BLaER1 treated with 17β-estradiol and CSF1 and Interleukin-3, amounts not matched to agents 10 nM and 100 nM (cell line): ENCODE data around the gene GSG1L2.
"Not testable (repeated sequence)": the region's sequence is repeated elsewhere in the genome, so short reads cannot be mapped to it uniquely, and the experiment has no call there.

Experiments
- H3K27ac ChIP-seq, 11 experiments: shearing (Covaris generic); formaldehyde crosslinking; 2 replicates each; pipeline ENCODE4 v1.8.1; 2022
- H3K27me3 ChIP-seq, 11 experiments: shearing (Covaris generic); formaldehyde crosslinking; 2 replicates each; pipeline ENCODE4 v1.8.1; 2022
- H3K36me3 ChIP-seq, 11 experiments: shearing (Covaris generic); formaldehyde crosslinking; 2 replicates each; pipeline ENCODE4 v1.8.1; 2022
- H3K4me1 ChIP-seq, 10 experiments: shearing (Covaris generic); formaldehyde crosslinking; 2 replicates each; pipeline ENCODE4 v1.8.1; 2022
- H3K4me2 ChIP-seq, 11 experiments: shearing (Covaris generic); formaldehyde crosslinking; 2 replicates each; pipeline ENCODE4 v1.8.1; 2022
- H3K4me3 ChIP-seq, 10 experiments: shearing (Covaris generic); formaldehyde crosslinking; 2 replicates each; pipeline ENCODE4 v1.8.1; 2022
- H3K9ac ChIP-seq, 11 experiments: shearing (Covaris generic); formaldehyde crosslinking; 2 replicates each; pipeline ENCODE4 v1.8.1; 2022
- H3K9me3 ChIP-seq, 11 experiments: shearing (Covaris generic); formaldehyde crosslinking; replicated peaks in 1 of 11; 2 replicates each; pipeline ENCODE4 v1.8.1; 2022
- H4K20me1 ChIP-seq, 11 experiments: shearing (Covaris generic); formaldehyde crosslinking; 2 replicates each; pipeline ENCODE4 v1.8.1; 2022
- Cebpa-rat ChIP-seq, 11 experiments: shearing (Covaris generic); IDR thresholded peaks; 2 replicates each; pipeline ENCODE4 v1.8.1; 2022

GSG1L2 gene

DNA sequence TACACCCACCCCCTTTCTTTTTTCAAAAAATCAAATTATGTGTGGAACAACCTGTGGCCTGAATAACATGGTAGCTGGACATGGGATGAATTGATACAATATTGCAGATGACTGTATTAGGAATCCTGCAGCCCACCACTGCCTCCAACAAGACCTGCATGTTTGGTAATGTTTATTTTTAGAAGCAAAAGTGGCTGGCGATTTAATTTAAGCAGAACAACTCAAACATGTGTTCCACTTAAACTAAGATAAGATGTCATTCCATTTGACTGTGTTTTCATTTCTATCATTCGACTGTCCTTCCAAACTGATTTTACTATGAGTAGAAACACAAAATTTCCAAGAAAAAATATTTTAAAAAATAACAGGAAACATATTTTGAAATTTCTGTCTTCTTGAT is 20.4 kb downstream of the GSG1L2 start:
- H4K20me1 ChIP-seq = no peaks in the 10 kb centered on the region
- H3K4me3 ChIP-seq = no peak overlapping the region
- no peak overlapping the region for H3K9ac ChIP-seq
- H3K4me1 ChIP-seq = peaks cover 0 to 8% (median 1%) of the 10 kb centered on the region in 10 experiments; a peak in 12 of 20 replicates
- H3K4me2 ChIP-seq = no peak overlapping the region
- H3K9me3 ChIP-seq = peaks cover 0 to 8% (median 0%) of the 10 kb centered on the region in 11 experiments; a peak in 4 of 22 replicates
- no peak overlapping the region for H3K27ac ChIP-seq
- H3K27me3 ChIP-seq = no peaks in the 10 kb centered on the region
- H3K36me3 ChIP-seq = no peaks in the 10 kb centered on the region
- no peak for TF ChIP-seq Cebpa-rat (IDR thresholded peaks at IDR 0.05)

DNA sequence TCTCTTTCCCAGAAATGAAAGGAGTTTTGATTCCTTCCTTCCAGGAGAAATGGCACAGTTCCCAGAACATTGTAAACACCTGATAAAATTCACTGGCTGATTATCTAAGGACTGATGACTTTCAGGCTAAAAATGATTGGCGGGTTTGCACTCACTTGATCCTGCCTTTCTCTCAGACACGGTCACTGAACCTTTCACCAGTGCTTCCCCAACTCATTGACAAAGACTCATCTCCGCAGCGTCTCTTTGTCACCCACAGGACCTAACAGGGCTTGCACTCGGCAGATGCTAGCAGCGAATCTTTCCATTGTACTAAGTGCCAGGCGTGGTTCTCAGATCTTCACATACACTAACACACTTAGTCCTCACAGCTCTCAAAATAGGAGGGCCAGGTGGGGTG is 23.2 kb downstream of the GSG1L2 start:
- no peak for TF ChIP-seq Cebpa-rat (IDR thresholded peaks at IDR 0.05)
- Histone ChIP-seq H3K9ac (no peak overlapping the region), H4K20me1 (no peaks in the 10 kb centered on the region), H3K4me2 (no peak overlapping the region), H3K9me3 (no peaks in the 10 kb centered on the region), H3K27me3 (no peaks in the 10 kb centered on the region), H3K4me1 (no peaks in the 10 kb centered on the region), H3K27ac (no peak overlapping the region), H3K36me3 (no peaks in the 10 kb centered on the region), H3K4me3 (no peak overlapping the region)

GRCh38 chr17:9798008-9798407 is 23.9 kb downstream of the GSG1L2 start:
- H3K9ac ChIP-seq = no peak overlapping the region
- no peak overlapping the region for H3K4me3 ChIP-seq
- H3K4me2 ChIP-seq = no peak overlapping the region
- H3K4me1 ChIP-seq = no peaks in the 10 kb centered on the region
- no peaks in the 10 kb centered on the region for H3K36me3 ChIP-seq
- no peaks in the 10 kb centered on the region for H3K9me3 ChIP-seq
- no peak for TF ChIP-seq Cebpa-rat (IDR thresholded peaks at IDR 0.05)
- H3K27ac ChIP-seq = no peak overlapping the region
- H3K27me3 ChIP-seq = no peaks in the 10 kb centered on the region
- no peaks in the 10 kb centered on the region for H4K20me1 ChIP-seq

DNA sequence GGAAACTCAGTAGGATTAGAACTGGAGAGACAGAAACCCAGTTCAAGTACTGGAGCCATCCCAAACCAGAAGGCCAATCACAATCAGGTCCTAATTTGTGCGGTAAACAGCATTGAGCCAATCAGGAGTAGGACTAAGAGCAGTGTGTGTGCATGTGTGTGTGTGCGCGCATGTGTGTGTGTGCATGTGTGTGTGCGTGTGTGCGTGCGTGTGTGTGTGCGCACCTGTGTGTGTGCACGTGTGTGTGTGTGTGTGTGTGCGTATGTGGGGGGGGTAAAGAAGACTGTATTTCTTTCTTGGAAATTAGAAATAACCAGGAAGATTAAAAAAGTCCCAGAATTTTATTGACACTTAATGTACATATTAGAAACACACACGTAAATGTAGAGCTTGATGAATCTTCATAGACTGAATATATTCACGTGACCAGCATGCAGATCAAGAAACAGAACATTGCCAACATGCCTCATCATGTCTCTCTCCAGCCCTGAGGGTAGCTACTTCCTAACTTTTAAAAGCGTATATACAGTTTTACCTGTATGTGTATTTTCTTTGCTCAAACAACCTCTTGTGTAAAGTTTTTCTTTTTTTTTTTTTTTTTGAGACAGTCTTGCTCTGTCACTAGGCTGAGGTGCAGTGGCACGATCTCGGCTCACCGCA is 29.6 kb downstream of the GSG1L2 start:
- Histone ChIP-seq H3K4me2 (no peak overlapping the region), H3K9ac (no peak overlapping the region), H3K4me3 (no peak overlapping the region), H3K27me3 (no peaks in the 10 kb centered on the region), H3K4me1 (no peaks in the 10 kb centered on the region), H3K36me3 (no peaks in the 10 kb centered on the region), H3K27ac (no peak overlapping the region), H3K9me3 (no peaks in the 10 kb centered on the region), H4K20me1 (no peaks in the 10 kb centered on the region)
- no peak for TF ChIP-seq Cebpa-rat (IDR thresholded peaks at IDR 0.05)

DNA sequence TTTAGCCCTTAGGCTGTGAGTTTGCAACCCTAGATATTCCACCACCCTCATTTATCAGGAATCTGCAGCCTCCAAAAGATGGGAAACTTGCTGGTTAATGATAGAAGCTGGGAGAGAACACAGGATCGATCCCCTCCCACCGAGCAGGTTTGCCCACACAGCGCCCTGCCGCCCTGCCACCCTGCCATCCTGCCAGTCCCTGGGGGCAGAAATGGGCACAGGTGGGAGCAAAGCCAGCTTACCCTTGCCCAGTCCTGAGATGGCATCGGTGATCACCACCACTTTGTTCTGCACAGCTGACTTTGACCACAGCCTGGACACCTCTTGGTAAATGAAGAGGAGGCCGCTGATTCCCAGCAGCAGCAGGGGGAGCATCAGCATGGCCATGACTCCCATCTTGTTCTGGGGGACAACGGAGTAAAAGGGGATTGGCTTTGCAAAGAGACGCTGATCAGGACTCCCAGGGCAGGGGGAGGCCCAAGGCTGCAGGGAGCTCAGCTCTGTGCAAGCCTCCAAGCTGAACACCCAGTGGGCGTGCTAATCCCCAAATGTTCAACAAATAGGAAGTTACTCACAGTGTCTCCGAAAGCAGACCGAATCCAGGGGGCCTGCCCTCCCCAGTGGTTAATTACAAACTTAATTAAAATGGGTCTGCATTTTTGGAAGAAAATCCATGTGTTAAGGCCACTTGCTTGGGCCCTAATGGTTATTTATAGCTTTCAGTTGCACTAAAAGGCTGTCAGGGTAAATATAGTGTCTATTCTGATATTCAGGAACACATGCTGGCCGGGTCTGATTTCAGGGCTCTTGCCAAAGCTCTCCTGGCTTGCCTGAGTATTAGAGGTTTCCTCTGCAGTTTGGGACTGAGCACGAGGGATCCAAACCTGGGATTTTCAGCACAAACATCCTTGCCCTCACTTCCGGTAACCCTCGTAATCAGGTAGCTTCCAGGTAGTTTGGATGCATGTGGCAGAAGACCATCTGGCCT is 30.7 kb downstream of the GSG1L2 start, which contains the start of gene DHRS7C:
Gene DHRS7C, minus strand, starts transcription at position 704 of the 988 bp plus-strand sequence. Its CDS starts 308 bp downstream, at position 396.
- TF ChIP-seq Cebpa-rat (IDR thresholded peaks at IDR 0.05) = no peak
- Histone ChIP-seq H3K27me3 (no peaks in the 10 kb centered on the region), H4K20me1 (no peaks in the 10 kb centered on the region), H3K4me1 (no peaks in the 10 kb centered on the region), H3K36me3 (no peaks in the 10 kb centered on the region), H3K4me2 (no peak within 1 kb of the TSS), H3K4me3 (no peak within 1 kb of the TSS), H3K9me3 (no peaks in the 10 kb centered on the region), H3K27ac (no peak within 1 kb of the TSS), H3K9ac (no peak within 1 kb of the TSS)

DNA sequence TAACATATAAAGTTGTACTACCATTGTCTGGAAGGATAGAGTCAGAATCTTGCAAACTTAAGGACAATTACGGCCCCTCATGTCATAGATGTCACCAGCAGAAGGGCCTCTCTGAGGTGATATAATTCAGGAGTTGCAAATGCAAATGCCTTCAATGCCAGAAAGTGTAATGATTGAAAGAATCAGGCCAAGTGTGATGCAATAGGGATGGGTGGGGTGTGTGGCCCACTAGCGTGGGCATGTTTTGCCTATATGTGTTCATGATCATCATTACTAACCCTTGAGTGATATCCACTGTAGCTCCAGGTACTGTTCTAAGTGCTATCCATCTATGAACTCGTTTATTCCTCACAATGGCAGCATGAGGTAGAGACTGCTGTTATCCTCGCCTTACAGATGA is 31.6 kb downstream of the GSG1L2 start:
- Histone ChIP-seq H4K20me1 (no peaks in the 10 kb centered on the region), H3K4me2 (no peak overlapping the region), H3K4me3 (no peak overlapping the region), H3K36me3 (no peaks in the 10 kb centered on the region), H3K4me1 (no peaks in the 10 kb centered on the region), H3K27me3 (no peaks in the 10 kb centered on the region), H3K9ac (no peak overlapping the region), H3K9me3 (no peaks in the 10 kb centered on the region), H3K27ac (no peak overlapping the region)
- TF ChIP-seq Cebpa-rat (IDR thresholded peaks at IDR 0.05) = no peak; a peak in 1 of 22 replicates

GRCh38 chr17:9788601-9789000 is 33.3 kb downstream of the GSG1L2 start:
- Histone ChIP-seq H3K4me2 (no peak overlapping the region), H3K4me3 (no peak overlapping the region), H3K27ac (no peak overlapping the region), H4K20me1 (no peaks in the 10 kb centered on the region), H3K27me3 (no peaks in the 10 kb centered on the region), H3K9ac (no peak overlapping the region), H3K4me1 (no peaks in the 10 kb centered on the region), H3K9me3 (no peaks in the 10 kb centered on the region), H3K36me3 (no peaks in the 10 kb centered on the region)
- no peak for TF ChIP-seq Cebpa-rat (IDR thresholded peaks at IDR 0.05)

GRCh38 chr17:9784544-9784943 is 37.3 kb downstream of the GSG1L2 start:
- Histone ChIP-seq H3K27me3 (0 out of 22 replicates have a peak, but pooled peaks cover 0 to 4% (median 0%) of the 10 kb centered on the region in 11 experiments), H3K9ac (no peak overlapping the region), H3K4me3 (no peak overlapping the region), H3K4me1 (no peaks in the 10 kb centered on the region), H3K9me3 (no peaks in the 10 kb centered on the region), H3K27ac (no peak overlapping the region), H4K20me1 (no peaks in the 10 kb centered on the region), H3K4me2 (no peak overlapping the region), H3K36me3 (no peaks in the 10 kb centered on the region)
- TF ChIP-seq Cebpa-rat (IDR thresholded peaks at IDR 0.05) = no peak

- not testable (repeated sequence) for H3K27me3 ChIP-seq, H3K9ac ChIP-seq, H3K9me3 ChIP-seq, H4K20me1 ChIP-seq, H3K27ac ChIP-seq, H3K4me2 ChIP-seq, H3K36me3 ChIP-seq, H3K4me3 ChIP-seq, H3K4me1 ChIP-seq
Observed at GRCh38 chr17:9783465-9783864, 38.4 kb downstream of the GSG1L2 start.
